ENCODE results near the gene BMPR1B.

GRCh38 chr4:94746746-94747145, 11.0 kb upstream of the BMPR1B start:
- TF ChIP-seq CTCF (IDR thresholded peaks at IDR 0.05) (no peak), POLR2AphosphoS5 (IDR thresholded peaks at IDR 0.05) (no peak), POLR2A (IDR thresholded peaks at IDR 0.05) (no peak)
